WTC11 (cell line): ENCODE data around the gene SSU72. TPM values are rescaled to one million over a fixed set of nuclear protein-coding genes. Genes with fewer than 3 reads are reported as not detected.
"Not testable (repeated sequence)": the region's sequence is repeated elsewhere in the genome, so short reads cannot be mapped to it uniquely, and the experiment has no call there.

Source experiments
- ATAC-seq: fragments of 200-7000 bp; cut with Tn5 transposase; 2 replicates; pipeline ENCODE4 v1.10.0; 2021; ENCODE audit warnings: mild to moderate bottlenecking, moderate library complexity
- CTCF ChIA-PET: fragments of 300-600 bp; sonication (Branson Sonifier 250); formaldehyde crosslinking; loops from one replicate; lab custom pipeline; 2021; ENCODE audit warnings: antibody characterized with exemption; lab: Charles Lee
- POLR2A ChIA-PET: fragments of 350-600 bp; sonication (Branson Sonifier 250); formaldehyde crosslinking; loops from one replicate; lab custom pipeline; 2021; ENCODE audit warnings: antibody characterized with exemption; lab: Charles Lee
- DNase-seq: peaks from one replicate; pipeline ENCODE4 v3.0.0; 2021; ENCODE audit warnings: low spot score
- H3K27ac Mint-ChIP-seq: 2 replicates; pipeline ENCODE4 v1.8.0; 2021; ENCODE audit warnings: mixed read lengths
- H3K27me3 Mint-ChIP-seq: 2 replicates; pipeline ENCODE4 v1.8.0; 2021; ENCODE audit warnings: low read depth, mild to moderate bottlenecking, moderate library complexity, mixed read lengths
- H3K36me3 Mint-ChIP-seq: 2 replicates; pipeline ENCODE4 v1.8.0; 2021; ENCODE audit warnings: mixed read lengths
- H3K4me1 Mint-ChIP-seq: 2 replicates; pipeline ENCODE4 v1.8.0; 2022; ENCODE audit warnings: mixed read lengths
- H3K4me3 Mint-ChIP-seq: 2 replicates; pipeline ENCODE4 v1.8.0; 2021; ENCODE audit warnings: mild to moderate bottlenecking, moderate library complexity, mixed read lengths
- H3K9me3 Mint-ChIP-seq: 2 replicates; pipeline ENCODE4 v1.8.0; 2021; ENCODE audit warnings: mixed read lengths
- ATF1 ChIP-seq: sonication (generic); formaldehyde crosslinking; IDR thresholded peaks from 2 replicates; pipeline ENCODE4 v1.8.1; 2023; ENCODE audit warnings: mild to moderate bottlenecking, moderate library complexity, missing genetic modification reagents
- ATF2 ChIP-seq: sonication (generic); formaldehyde crosslinking; IDR thresholded peaks from 2 replicates; pipeline ENCODE4 v1.8.1; 2022; ENCODE audit warnings: low read depth, missing genetic modification reagents, borderline replicate concordance
- CREM ChIP-seq: sonication (generic); formaldehyde crosslinking; IDR thresholded peaks from 2 replicates; pipeline ENCODE4 v1.8.1; 2022; ENCODE audit warnings: mild to moderate bottlenecking, missing genetic modification reagents, moderate library complexity
- E2F5 ChIP-seq: sonication (generic); formaldehyde crosslinking; IDR thresholded peaks from 2 replicates; pipeline ENCODE4 v1.8.1; 2022; ENCODE audit warnings: mild to moderate bottlenecking, moderate library complexity, missing genetic modification reagents
- ELF4 ChIP-seq: sonication (generic); formaldehyde crosslinking; IDR thresholded peaks from 2 replicates; pipeline ENCODE4 v1.8.1; 2022; ENCODE audit warnings: low read depth, mild to moderate bottlenecking, moderate library complexity, missing genetic modification reagents
- ETV6 ChIP-seq: sonication (generic); formaldehyde crosslinking; IDR thresholded peaks from 2 replicates; pipeline ENCODE4 v1.8.1; 2022; ENCODE audit warnings: mild to moderate bottlenecking, missing genetic modification reagents
- FOXJ3 ChIP-seq: sonication (generic); formaldehyde crosslinking; IDR thresholded peaks from 2 replicates; pipeline ENCODE4 v1.9.0; 2021; ENCODE audit warnings: missing genetic modification reagents, mild to moderate bottlenecking, borderline replicate concordance
- FOXK1 ChIP-seq: sonication (generic); formaldehyde crosslinking; IDR thresholded peaks from 2 replicates; pipeline ENCODE4 v1.8.0; 2022; ENCODE audit warnings: mild to moderate bottlenecking, moderate library complexity, missing genetic modification reagents
- HMGXB4 ChIP-seq: sonication (generic); formaldehyde crosslinking; IDR thresholded peaks from 2 replicates; pipeline ENCODE4 v1.8.1; 2023; ENCODE audit warnings: mild to moderate bottlenecking, moderate library complexity, missing genetic modification reagents
- NFYB ChIP-seq: sonication (generic); formaldehyde crosslinking; conservative IDR thresholded peaks from 2 replicates; pipeline ENCODE4 v1.8.0; 2022; ENCODE audit warnings: low read depth, missing genetic modification reagents
- NR1H2 ChIP-seq: sonication (generic); formaldehyde crosslinking; IDR thresholded peaks from 2 replicates; pipeline ENCODE4 v1.9.0; 2021; ENCODE audit warnings: mild to moderate bottlenecking, moderate library complexity, missing genetic modification reagents
- NR2C2 ChIP-seq: sonication (generic); formaldehyde crosslinking; IDR thresholded peaks from 2 replicates; pipeline ENCODE4 v1.8.0; 2022; ENCODE audit warnings: mild to moderate bottlenecking, missing genetic modification reagents
- RELA ChIP-seq: sonication (generic); formaldehyde crosslinking; IDR thresholded peaks from 2 replicates; pipeline ENCODE4 v1.8.1; 2022; ENCODE audit warnings: missing genetic modification reagents, mild to moderate bottlenecking, borderline replicate concordance
- ZBTB43 ChIP-seq: sonication (generic); formaldehyde crosslinking; IDR thresholded peaks from 2 replicates; pipeline ENCODE4 v1.8.1; 2023; ENCODE audit warnings: mild to moderate bottlenecking, missing genetic modification reagents
- ZNF138 ChIP-seq: sonication (generic); formaldehyde crosslinking; conservative IDR thresholded peaks from 2 replicates; pipeline ENCODE4 v1.8.1; 2022; ENCODE audit warnings: mild to moderate bottlenecking, moderate library complexity, missing genetic modification reagents
- ZNF671 ChIP-seq: fragments of 250-450 bp; sonication (Bioruptor Pico); IDR thresholded peaks from 2 replicates; pipeline ENCODE4 v1.8.0; 2021; ENCODE audit warnings: mild to moderate bottlenecking
- total RNA-seq: library from RNA; stranded (reverse); gene quantifications from 3 replicates; pipeline ENCODE4 v1.2.3, GENCODE V29; 2021
- TF ChIP-seq, protein P1 (sequence below): sonication (generic); formaldehyde crosslinking; conservative IDR thresholded peaks from 2 replicates; pipeline ENCODE4 v1.8.1; 2023; ENCODE audit warnings: mild to moderate bottlenecking, low read depth, missing genetic modification reagents, moderate library complexity
- TF ChIP-seq, protein P2 (sequence below): sonication (generic); formaldehyde crosslinking; IDR thresholded peaks from 2 replicates; pipeline ENCODE4 v1.8.0; 2023; ENCODE audit warnings: missing genetic modification reagents, mild to moderate bottlenecking, borderline replicate concordance

Gene SSU72
- total RNA-seq, 1 experiment from 2014 or later, result 158 TPM

- not testable (repeated sequence) for H3K4me1 Mint-ChIP-seq, H3K27ac Mint-ChIP-seq
- peaks cover 11% of the 10 kb centered on the region for H3K36me3 Mint-ChIP-seq
Observed at GRCh38 chr1:1513675-1514074, 61.0 kb downstream of the SSU72 start.

GRCh38 chr1:1512425-1512824 lies 62.2 kb downstream of the SSU72 start:
- peak overlapping the region; percentile 71 for H3K4me3 Mint-ChIP-seq
- DNase-seq, CTCF ChIA-PET, H3K9me3 Mint-ChIP-seq, POLR2A ChIA-PET, H3K36me3 Mint-ChIP-seq, H3K27me3 Mint-ChIP-seq, H3K27ac Mint-ChIP-seq, H3K4me1 Mint-ChIP-seq: not testable (repeated sequence)
- ATAC-seq, result peak; percentile 8

More at GRCh38 chr1:1513675-1514074, 61.0 kb downstream of the SSU72 start:
- DNase-seq, CTCF ChIA-PET, H3K27me3 Mint-ChIP-seq, H3K9me3 Mint-ChIP-seq, POLR2A ChIA-PET, ATAC-seq: not testable (repeated sequence)
- peak overlapping the region; percentile 60 for H3K4me3 Mint-ChIP-seq

DNA sequence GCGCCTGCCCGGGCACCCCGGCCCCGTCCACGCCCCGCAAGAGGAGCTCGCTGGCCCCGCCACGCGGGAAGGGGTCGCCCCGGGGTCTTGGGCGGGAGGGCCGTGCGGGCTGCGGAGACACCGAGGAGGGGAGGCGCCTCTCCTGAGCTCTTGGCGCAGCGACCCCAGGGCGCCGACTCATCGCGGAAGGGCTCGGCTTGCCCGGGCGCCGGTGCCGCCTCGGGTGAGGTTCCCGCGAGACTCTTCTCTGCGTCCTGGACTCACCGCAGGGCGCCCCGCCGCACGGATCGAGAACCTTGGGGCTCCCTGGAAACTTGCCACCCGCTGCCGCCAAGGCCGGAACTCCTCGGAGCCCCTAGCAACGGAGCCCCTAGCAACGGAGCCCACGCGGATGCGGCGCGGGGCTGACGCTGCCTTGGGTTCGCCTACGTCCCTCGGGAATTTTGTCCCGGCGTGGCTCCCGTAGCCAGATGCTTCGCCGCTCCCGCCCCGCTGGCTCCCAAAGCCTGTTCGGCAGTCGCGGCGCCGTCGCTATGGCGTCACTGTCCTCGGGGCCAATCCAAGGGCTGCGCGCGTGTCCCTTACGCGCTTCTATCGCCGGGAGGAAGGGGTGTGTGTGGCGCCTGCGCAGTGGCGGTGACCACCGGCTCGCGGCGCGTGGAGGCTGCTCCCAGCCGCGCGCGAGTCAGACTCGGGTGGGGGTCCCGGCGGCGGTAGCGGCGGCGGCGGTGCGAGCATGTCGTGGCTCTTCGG lies 63.0 kb downstream of the SSU72 start, which contains the start of gene ATAD3A:
TSS of gene ATAD3A (plus strand) at position 630 of the 753 bp plus-strand sequence. CDS start at position 737, 107 bp downstream.
- peaks cover 7% of the 10 kb centered on the region; the same call in 1 of the 2 replicates for H3K4me1 Mint-ChIP-seq
- peak within 1 kb of the TSS; percentile 78 for H3K4me3 Mint-ChIP-seq
- DNase-seq (peak; percentile 97), ATAC-seq (peak; percentile 83)
- H3K36me3 Mint-ChIP-seq, result peaks cover 2% of the 10 kb centered on the region; the same call in 1 of the 2 replicates
- H3K27ac Mint-ChIP-seq, result peak within 1 kb of the TSS; percentile 99
- POLR2A ChIA-PET, result no interaction called here
- H3K27me3 Mint-ChIP-seq, result no peaks in the 10 kb centered on the region
- CTCF ChIA-PET, result no interaction called here
- no peaks in the 10 kb centered on the region for H3K9me3 Mint-ChIP-seq
- peak; percentile 85 for TF ChIP-seq HMGXB4
- TF ChIP-seq RELA (CRISPR knock-in tag), result no peak
- peak; percentile 84; the same call in 1 of the 2 replicates for TF ChIP-seq ETV6
- TF ChIP-seq, protein P1, sequence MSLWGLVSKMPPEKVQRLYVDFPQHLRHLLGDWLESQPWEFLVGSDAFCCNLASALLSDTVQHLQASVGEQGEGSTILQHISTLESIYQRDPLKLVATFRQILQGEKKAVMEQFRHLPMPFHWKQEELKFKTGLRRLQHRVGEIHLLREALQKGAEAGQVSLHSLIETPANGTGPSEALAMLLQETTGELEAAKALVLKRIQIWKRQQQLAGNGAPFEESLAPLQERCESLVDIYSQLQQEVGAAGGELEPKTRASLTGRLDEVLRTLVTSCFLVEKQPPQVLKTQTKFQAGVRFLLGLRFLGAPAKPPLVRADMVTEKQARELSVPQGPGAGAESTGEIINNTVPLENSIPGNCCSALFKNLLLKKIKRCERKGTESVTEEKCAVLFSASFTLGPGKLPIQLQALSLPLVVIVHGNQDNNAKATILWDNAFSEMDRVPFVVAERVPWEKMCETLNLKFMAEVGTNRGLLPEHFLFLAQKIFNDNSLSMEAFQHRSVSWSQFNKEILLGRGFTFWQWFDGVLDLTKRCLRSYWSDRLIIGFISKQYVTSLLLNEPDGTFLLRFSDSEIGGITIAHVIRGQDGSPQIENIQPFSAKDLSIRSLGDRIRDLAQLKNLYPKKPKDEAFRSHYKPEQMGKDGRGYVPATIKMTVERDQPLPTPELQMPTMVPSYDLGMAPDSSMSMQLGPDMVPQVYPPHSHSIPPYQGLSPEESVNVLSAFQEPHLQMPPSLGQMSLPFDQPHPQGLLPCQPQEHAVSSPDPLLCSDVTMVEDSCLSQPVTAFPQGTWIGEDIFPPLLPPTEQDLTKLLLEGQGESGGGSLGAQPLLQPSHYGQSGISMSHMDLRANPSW (CRISPR knock-in tag), result no peak
- peak; percentile 30; the same call in 1 of the 2 replicates for TF ChIP-seq ATF1 (CRISPR knock-in tag)
- 0 out of 2 replicates have a peak, but pooled peaks have one; percentile 17 for TF ChIP-seq NR2C2 (CRISPR knock-in tag)
- no peak for TF ChIP-seq ELF4 (CRISPR knock-in tag)
- peak; percentile 71; the same call in 1 of the 2 replicates for TF ChIP-seq ZBTB43 (CRISPR knock-in tag)
- peak; percentile 95 for TF ChIP-seq CREM (CRISPR knock-in tag)
- TF ChIP-seq NR1H2 (CRISPR knock-in tag), result no peak
- peak; percentile 95 for TF ChIP-seq FOXK1 (CRISPR knock-in tag)
- no peak for TF ChIP-seq ZNF138 (CRISPR knock-in tag)
- TF ChIP-seq NFYB (CRISPR knock-in tag), result peak; percentile 92
- peak; percentile 94 for TF ChIP-seq E2F5 (CRISPR knock-in tag)
- TF ChIP-seq ZNF671, result no peak
- TF ChIP-seq FOXJ3 (CRISPR knock-in tag), result no peak
- TF ChIP-seq ATF2 (CRISPR knock-in tag), result no peak
- TF ChIP-seq, protein P2, sequence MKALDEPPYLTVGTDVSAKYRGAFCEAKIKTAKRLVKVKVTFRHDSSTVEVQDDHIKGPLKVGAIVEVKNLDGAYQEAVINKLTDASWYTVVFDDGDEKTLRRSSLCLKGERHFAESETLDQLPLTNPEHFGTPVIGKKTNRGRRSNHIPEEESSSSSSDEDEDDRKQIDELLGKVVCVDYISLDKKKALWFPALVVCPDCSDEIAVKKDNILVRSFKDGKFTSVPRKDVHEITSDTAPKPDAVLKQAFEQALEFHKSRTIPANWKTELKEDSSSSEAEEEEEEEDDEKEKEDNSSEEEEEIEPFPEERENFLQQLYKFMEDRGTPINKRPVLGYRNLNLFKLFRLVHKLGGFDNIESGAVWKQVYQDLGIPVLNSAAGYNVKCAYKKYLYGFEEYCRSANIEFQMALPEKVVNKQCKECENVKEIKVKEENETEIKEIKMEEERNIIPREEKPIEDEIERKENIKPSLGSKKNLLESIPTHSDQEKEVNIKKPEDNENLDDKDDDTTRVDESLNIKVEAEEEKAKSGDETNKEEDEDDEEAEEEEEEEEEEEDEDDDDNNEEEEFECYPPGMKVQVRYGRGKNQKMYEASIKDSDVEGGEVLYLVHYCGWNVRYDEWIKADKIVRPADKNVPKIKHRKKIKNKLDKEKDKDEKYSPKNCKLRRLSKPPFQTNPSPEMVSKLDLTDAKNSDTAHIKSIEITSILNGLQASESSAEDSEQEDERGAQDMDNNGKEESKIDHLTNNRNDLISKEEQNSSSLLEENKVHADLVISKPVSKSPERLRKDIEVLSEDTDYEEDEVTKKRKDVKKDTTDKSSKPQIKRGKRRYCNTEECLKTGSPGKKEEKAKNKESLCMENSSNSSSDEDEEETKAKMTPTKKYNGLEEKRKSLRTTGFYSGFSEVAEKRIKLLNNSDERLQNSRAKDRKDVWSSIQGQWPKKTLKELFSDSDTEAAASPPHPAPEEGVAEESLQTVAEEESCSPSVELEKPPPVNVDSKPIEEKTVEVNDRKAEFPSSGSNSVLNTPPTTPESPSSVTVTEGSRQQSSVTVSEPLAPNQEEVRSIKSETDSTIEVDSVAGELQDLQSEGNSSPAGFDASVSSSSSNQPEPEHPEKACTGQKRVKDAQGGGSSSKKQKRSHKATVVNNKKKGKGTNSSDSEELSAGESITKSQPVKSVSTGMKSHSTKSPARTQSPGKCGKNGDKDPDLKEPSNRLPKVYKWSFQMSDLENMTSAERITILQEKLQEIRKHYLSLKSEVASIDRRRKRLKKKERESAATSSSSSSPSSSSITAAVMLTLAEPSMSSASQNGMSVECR (CRISPR knock-in tag), result peak; percentile 84; the same call in 1 of the 2 replicates
